Osteoblast (primary cell): ENCODE data around the gene TIMM21. TPM values are rescaled to one million over a fixed set of nuclear protein-coding genes. Genes with fewer than 3 reads are reported as not detected.

Experiments
- DNase-seq: peaks from one replicate; pipeline ENCODE4 v3.0.0; 2011; ENCODE audit warnings: low spot score, mixed read lengths; ENCODE audit not compliant: insufficient read length; ENCODE audit errors: missing footprints
- H2AFZ ChIP-seq: 2 replicates; pipeline ENCODE4 v1.6.0; 2011; ENCODE audit warnings: mild to moderate bottlenecking, low read length
- H3K27ac ChIP-seq: 2 replicates; pipeline ENCODE4 v1.5.1; 2011; ENCODE audit warnings: mild to moderate bottlenecking, low read depth, low read length, moderate library complexity
- H3K27me3 ChIP-seq: 2 replicates; pipeline ENCODE4 v1.6.0; 2012; ENCODE audit warnings: mild to moderate bottlenecking, control low read depth, inconsistent platforms, low read length, moderate library complexity; ENCODE audit not compliant: insufficient read depth
- H3K36me3 ChIP-seq: 2 replicates; pipeline ENCODE4 v1.5.1; 2011; ENCODE audit warnings: mild to moderate bottlenecking, low read length, control low read depth, moderate library complexity; ENCODE audit not compliant: insufficient read depth
- H3K4me1 ChIP-seq: 2 replicates; pipeline ENCODE4 v1.5.1; 2011; ENCODE audit warnings: mild to moderate bottlenecking, low read length, control low read depth, moderate library complexity; ENCODE audit not compliant: insufficient read depth
- H3K4me2 ChIP-seq: 2 replicates; pipeline ENCODE4 v1.6.0; 2011; ENCODE audit warnings: mild to moderate bottlenecking, low read length; ENCODE audit not compliant: insufficient read depth
- H3K4me3 ChIP-seq: fragments of 200-600 bp; sonication (generic); 3 replicates; pipeline ENCODE4 v1.5.1; 2012; ENCODE audit warnings: mild to moderate bottlenecking, low read length, inconsistent platforms; ENCODE audit not compliant: insufficient read depth
- H3K79me2 ChIP-seq: 2 replicates; pipeline ENCODE4 v1.6.0; 2012; ENCODE audit warnings: mild to moderate bottlenecking, low read length, control low read depth, inconsistent platforms; ENCODE audit not compliant: insufficient read depth
- H3K9me3 ChIP-seq: 2 replicates; pipeline ENCODE4 v1.5.1; 2011; ENCODE audit warnings: low read depth, low read length, control low read depth
- H4K20me1 ChIP-seq: 2 replicates; pipeline ENCODE4 v1.6.0; 2012; ENCODE audit warnings: mild to moderate bottlenecking, low read length, control low read depth; ENCODE audit not compliant: insufficient read depth
- total RNA-seq: library from RNA; depleted of rRNA; stranded (reverse); fragments of >200 nt; gene quantifications from 2 replicates; pipeline ENCODE4 v1.2.3, GENCODE V29; 2012
- TF ChIP-seq, protein P1 (sequence below): IDR thresholded peaks from 2 replicates; pipeline ENCODE4 v1.5.1; 2011; ENCODE audit warnings: mild to moderate bottlenecking, low read depth, low read length, moderate library complexity; ENCODE audit errors: extremely low read depth

The TIMM21 gene
- total RNA-seq, 1 donor: 15.6 TPM

DNA sequence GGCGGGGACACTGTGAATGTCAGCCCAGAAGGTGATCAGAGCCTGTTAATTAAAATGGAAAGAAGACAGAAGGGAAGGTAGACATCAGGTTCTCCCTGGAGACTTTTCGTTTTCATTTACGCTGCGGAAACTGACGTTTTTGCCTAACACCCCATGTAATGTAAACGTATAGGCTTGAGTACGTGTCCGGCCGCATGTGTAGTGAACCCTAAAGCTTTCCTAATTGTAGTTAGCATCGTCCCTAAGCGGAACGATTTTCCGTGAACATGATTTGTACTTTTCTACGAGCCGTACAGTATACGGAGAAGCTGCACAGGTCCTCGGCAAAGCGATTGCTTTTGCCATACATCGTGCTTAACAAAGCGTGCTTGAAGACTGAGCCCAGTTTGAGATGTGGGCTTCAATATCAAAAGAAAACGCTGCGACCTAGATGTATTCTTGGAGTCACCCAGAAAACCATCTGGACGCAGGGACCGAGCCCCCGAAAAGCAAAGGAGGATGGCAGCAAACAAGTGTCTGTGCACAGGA, 284 bp downstream of the TIMM21 start:
- peak overlapping the region; percentile 83 for H3K27ac ChIP-seq
- H3K79me2 ChIP-seq: peaks cover 52% of the 10 kb centered on the region
- H3K36me3 ChIP-seq: no peaks in the 10 kb centered on the region
- DNase-seq: no peak
- H2AFZ ChIP-seq: peak overlapping the region; percentile 97
- TF ChIP-seq, protein P1, sequence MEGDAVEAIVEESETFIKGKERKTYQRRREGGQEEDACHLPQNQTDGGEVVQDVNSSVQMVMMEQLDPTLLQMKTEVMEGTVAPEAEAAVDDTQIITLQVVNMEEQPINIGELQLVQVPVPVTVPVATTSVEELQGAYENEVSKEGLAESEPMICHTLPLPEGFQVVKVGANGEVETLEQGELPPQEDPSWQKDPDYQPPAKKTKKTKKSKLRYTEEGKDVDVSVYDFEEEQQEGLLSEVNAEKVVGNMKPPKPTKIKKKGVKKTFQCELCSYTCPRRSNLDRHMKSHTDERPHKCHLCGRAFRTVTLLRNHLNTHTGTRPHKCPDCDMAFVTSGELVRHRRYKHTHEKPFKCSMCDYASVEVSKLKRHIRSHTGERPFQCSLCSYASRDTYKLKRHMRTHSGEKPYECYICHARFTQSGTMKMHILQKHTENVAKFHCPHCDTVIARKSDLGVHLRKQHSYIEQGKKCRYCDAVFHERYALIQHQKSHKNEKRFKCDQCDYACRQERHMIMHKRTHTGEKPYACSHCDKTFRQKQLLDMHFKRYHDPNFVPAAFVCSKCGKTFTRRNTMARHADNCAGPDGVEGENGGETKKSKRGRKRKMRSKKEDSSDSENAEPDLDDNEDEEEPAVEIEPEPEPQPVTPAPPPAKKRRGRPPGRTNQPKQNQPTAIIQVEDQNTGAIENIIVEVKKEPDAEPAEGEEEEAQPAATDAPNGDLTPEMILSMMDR: no peak
- no peaks in the 10 kb centered on the region for H3K9me3 ChIP-seq
- H4K20me1 ChIP-seq: no peaks in the 10 kb centered on the region
- peak overlapping the region; percentile 84 for H3K4me3 ChIP-seq
- H3K4me1 ChIP-seq: peaks cover 19% of the 10 kb centered on the region
- peak overlapping the region; percentile 100 for H3K4me2 ChIP-seq
- H3K27me3 ChIP-seq: no peaks in the 10 kb centered on the region

DNA sequence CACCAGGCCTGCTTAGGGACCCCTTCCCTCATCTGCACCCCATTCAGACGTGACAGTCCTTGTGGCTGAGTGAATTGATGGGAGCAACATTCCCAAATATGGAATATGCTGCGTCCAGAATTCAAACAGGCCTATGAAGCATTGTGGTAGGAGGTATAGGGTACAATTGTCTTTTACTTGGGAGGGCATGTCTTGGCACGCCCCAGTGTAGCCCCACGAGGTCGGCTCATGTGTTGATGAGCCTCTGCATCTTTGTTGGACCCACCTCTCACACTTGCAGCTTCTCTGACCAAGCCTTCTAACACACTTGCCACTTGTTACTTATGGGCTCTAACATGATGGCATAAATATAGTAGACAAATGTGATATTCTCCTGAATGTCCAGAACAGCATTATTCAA, 1.6 kb downstream of the TIMM21 start:
- Histone ChIP-seq H3K9me3 (no peaks in the 10 kb centered on the region), H3K4me1 (peaks cover 19% of the 10 kb centered on the region), H3K4me2 (peak overlapping the region; percentile 100), H3K27me3 (no peaks in the 10 kb centered on the region), H3K79me2 (peaks cover 61% of the 10 kb centered on the region), H3K27ac (no peak overlapping the region), H3K4me3 (no peak overlapping the region), H3K36me3 (peaks cover 3% of the 10 kb centered on the region), H2AFZ (no peak overlapping the region), H4K20me1 (no peaks in the 10 kb centered on the region)
- TF ChIP-seq, protein P1: no peak
- DNase-seq: no peak

DNA sequence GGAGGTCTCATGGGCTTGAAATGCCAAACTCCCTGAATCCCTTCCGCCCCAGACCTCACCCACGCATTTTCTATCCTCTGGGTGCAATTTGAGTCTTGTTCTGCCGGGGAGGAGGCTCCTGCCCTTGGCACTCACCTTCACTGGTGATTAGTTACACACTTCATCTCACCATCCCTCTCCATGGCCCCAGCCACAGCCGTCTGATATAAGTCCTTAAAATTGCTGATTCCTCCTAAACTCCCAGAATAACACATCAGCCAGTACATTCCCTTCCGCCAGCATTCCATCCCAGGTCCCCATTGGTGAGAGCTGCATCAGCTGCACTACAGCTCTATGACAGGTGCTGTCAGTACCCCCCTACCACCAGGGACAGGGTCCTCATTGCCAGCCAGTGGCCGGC, 3.9 kb downstream of the TIMM21 start:
- Histone ChIP-seq H3K79me2 (peaks cover 63% of the 10 kb centered on the region), H2AFZ (no peak overlapping the region), H3K27me3 (no peaks in the 10 kb centered on the region), H4K20me1 (no peaks in the 10 kb centered on the region), H3K4me3 (no peak overlapping the region), H3K9me3 (no peaks in the 10 kb centered on the region), H3K36me3 (peaks cover 14% of the 10 kb centered on the region), H3K4me1 (peaks cover 14% of the 10 kb centered on the region), H3K4me2 (no peak overlapping the region), H3K27ac (no peak overlapping the region)
- no peak for DNase-seq
- TF ChIP-seq, protein P1: no peak

DNA sequence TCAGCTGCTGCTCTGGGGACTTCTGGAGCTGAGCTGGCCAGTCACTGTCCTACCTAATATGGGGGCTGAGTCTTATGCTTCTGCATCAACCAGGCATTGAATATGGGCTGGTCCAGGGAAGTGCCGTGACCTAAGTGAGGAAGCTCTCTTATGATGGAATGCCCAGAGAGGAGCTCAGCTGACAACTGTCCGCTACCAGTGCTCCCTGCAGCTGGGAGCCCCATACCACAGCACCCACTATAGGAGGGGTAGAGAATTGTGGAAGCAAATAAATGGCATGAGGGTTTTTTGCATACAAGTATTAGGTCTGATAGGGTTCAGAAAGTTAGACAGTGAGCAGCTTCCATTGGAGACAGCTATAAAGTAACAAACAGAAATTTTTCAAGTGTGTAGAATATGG, 4.5 kb downstream of the TIMM21 start:
- Histone ChIP-seq H3K4me2 (no peak overlapping the region), H3K4me3 (no peak overlapping the region), H4K20me1 (no peaks in the 10 kb centered on the region), H3K27ac (no peak overlapping the region), H3K79me2 (peaks cover 63% of the 10 kb centered on the region), H3K36me3 (peaks cover 15% of the 10 kb centered on the region), H3K9me3 (no peaks in the 10 kb centered on the region), H2AFZ (no peak overlapping the region), H3K4me1 (peaks cover 14% of the 10 kb centered on the region), H3K27me3 (no peaks in the 10 kb centered on the region)
- no peak for DNase-seq
- TF ChIP-seq, protein P1: no peak
